BE2C (cell line): Measurements from ENCODE around the gene RARS1.

ENCODE experiments used
- DNase-seq: peaks from one replicate; pipeline ENCODE4 v3.0.0-alpha.2; 2020
- H3K27me3 ChIP-seq: fragments of 250-450 bp; sonication (Bioruptor Pico); 2 replicates; pipeline ENCODE4 v1.5.1; 2020; ENCODE audit warnings: mild to moderate bottlenecking
- H3K36me3 ChIP-seq: fragments of 250-450 bp; sonication (Bioruptor Pico); 2 replicates; pipeline ENCODE4 v1.5.1; 2020; ENCODE audit warnings: mild to moderate bottlenecking
- H3K4me1 ChIP-seq: fragments of 250-450 bp; sonication (Bioruptor Pico); 2 replicates; pipeline ENCODE4 v1.5.1; 2020
- H3K4me3 ChIP-seq: 2 replicates; pipeline ENCODE4 v1.5.1; 2011; ENCODE audit warnings: low read depth, low read length
- H3K9me3 ChIP-seq: fragments of 250-450 bp; sonication (Bioruptor Pico); 2 replicates; pipeline ENCODE4 v1.5.1; 2020
- TF ChIP-seq, protein P1 (sequence below): IDR thresholded peaks from 2 replicates; pipeline ENCODE4 v1.5.1; 2012; ENCODE audit warnings: mild to moderate bottlenecking, low read depth, low read length

The RARS1 gene

DNA sequence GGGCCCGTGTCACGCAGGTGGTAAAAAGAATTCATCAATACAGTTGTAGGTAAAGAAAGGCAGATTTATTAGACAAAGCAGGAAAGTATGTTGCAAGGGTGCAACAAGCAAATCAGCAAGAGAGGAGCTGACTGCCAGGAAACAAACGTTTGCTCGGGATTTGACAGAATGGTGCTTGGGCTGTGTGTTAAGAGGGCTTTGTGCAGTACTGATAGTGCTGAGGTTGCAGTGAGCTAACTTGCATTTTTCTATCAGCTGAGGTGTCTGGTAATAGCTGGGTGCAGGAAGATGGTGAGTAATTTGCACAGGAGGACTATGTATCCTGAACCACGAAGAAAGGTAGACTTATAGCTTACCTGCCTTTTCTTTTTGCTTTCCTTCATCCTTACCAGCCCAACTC is 3.9 kb upstream of the RARS1 start:
- H3K36me3 ChIP-seq, result no peaks in the 10 kb centered on the region
- H3K4me3 ChIP-seq, result no peak overlapping the region
- TF ChIP-seq, protein P1, sequence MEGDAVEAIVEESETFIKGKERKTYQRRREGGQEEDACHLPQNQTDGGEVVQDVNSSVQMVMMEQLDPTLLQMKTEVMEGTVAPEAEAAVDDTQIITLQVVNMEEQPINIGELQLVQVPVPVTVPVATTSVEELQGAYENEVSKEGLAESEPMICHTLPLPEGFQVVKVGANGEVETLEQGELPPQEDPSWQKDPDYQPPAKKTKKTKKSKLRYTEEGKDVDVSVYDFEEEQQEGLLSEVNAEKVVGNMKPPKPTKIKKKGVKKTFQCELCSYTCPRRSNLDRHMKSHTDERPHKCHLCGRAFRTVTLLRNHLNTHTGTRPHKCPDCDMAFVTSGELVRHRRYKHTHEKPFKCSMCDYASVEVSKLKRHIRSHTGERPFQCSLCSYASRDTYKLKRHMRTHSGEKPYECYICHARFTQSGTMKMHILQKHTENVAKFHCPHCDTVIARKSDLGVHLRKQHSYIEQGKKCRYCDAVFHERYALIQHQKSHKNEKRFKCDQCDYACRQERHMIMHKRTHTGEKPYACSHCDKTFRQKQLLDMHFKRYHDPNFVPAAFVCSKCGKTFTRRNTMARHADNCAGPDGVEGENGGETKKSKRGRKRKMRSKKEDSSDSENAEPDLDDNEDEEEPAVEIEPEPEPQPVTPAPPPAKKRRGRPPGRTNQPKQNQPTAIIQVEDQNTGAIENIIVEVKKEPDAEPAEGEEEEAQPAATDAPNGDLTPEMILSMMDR, result no peak
- no peaks in the 10 kb centered on the region; the same call in 1 of the 2 replicates for H3K4me1 ChIP-seq
- H3K27me3 ChIP-seq, result no peaks in the 10 kb centered on the region
- H3K9me3 ChIP-seq, result no peaks in the 10 kb centered on the region
- no peak for DNase-seq

GRCh38 chr5:168489059-168489458 is 2.8 kb downstream of the RARS1 start:
- Histone ChIP-seq H3K4me1 (no peaks in the 10 kb centered on the region; the same call in 1 of the 2 replicates), H3K9me3 (no peaks in the 10 kb centered on the region), H3K36me3 (peaks cover 60% of the 10 kb centered on the region), H3K4me3 (no peak overlapping the region), H3K27me3 (no peaks in the 10 kb centered on the region)
- DNase-seq, result no peak
- TF ChIP-seq, protein P1, result no peak

- no peaks in the 10 kb centered on the region for H3K9me3 ChIP-seq
- peaks cover 97% of the 10 kb centered on the region for H3K36me3 ChIP-seq
- no peaks in the 10 kb centered on the region for H3K27me3 ChIP-seq
- no peaks in the 10 kb centered on the region for H3K4me1 ChIP-seq
- TF ChIP-seq, protein P1, result no peak
- H3K4me3 ChIP-seq, result no peak overlapping the region
- DNase-seq, result no peak
Measured at GRCh38 chr5:168494057-168494555, 7.8 kb downstream of the RARS1 start.

GRCh38 chr5:168502563-168503237 is 16.4 kb downstream of the RARS1 start:
- DNase-seq, result no peak
- peaks cover 68% of the 10 kb centered on the region for H3K36me3 ChIP-seq
- no peaks in the 10 kb centered on the region for H3K4me1 ChIP-seq
- H3K27me3 ChIP-seq, result no peaks in the 10 kb centered on the region
- no peak overlapping the region for H3K4me3 ChIP-seq
- TF ChIP-seq, protein P1, result no peak
- no peaks in the 10 kb centered on the region for H3K9me3 ChIP-seq

DNA sequence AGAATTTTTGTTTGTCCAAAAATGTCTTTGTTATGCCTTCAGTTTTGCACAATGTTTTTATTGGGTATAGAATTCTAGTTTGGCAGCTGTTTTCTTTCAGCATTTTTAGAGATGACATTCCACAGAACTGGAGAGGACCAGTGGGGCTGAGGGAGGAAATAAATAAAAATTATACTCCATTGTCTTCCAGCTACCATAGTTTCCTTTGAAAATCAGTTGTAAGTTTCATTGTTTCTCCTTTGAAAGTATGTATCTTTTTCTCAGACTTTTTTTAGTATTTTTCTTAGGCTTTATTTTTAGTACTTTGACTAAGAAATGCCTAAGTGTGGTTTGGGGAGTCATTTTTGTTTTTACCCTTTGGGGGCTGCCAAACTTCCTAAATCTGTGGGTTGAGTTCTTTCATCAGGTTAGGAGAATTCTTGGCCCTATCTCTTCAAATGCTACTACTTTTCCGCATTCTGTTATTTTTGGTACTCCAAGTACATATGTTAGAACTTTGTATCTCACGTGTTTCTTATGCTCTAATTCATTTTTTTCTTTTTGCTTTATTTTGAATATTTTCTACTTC is 27.7 kb downstream of the RARS1 start:
- no peaks in the 10 kb centered on the region for H3K9me3 ChIP-seq
- no peaks in the 10 kb centered on the region for H3K27me3 ChIP-seq
- no peaks in the 10 kb centered on the region for H3K4me1 ChIP-seq
- DNase-seq, result no peak
- H3K4me3 ChIP-seq, result no peak overlapping the region
- TF ChIP-seq, protein P1, result no peak
- peaks cover 85% of the 10 kb centered on the region for H3K36me3 ChIP-seq

GRCh38 chr5:168525856-168526255 is 39.6 kb downstream of the RARS1 start:
- Histone ChIP-seq H3K9me3 (peaks cover 4% of the 10 kb centered on the region; the same call in 1 of the 2 replicates), H3K36me3 (no peaks in the 10 kb centered on the region), H3K4me3 (no peak overlapping the region), H3K27me3 (no peaks in the 10 kb centered on the region), H3K4me1 (no peaks in the 10 kb centered on the region; the same call in 1 of the 2 replicates)
- DNase-seq, result no peak
- TF ChIP-seq, protein P1, result no peak
